Lower leg skin (tissue), 4 donors: ENCODE results near the gene KLHDC9. TPM values are rescaled to one million over a fixed set of nuclear protein-coding genes. Genes with fewer than 3 reads are reported as not detected.

Experiments
- DNase-seq, 2 donors: peaks; one replicate each; pipeline ENCODE4 v3.0.0-alpha.2; 2019; ENCODE audit warnings: low spot score in 2 of 2
- H3K4me3 ChIP-seq: fragments of 200-600 bp; sonication (generic); 2 replicates; pipeline ENCODE4 v1.5.1; 2017; ENCODE audit warnings: mild to moderate bottlenecking, low read depth; ENCODE audit not compliant: poor library complexity, severe bottlenecking
- POLR2A ChIP-seq, 2 donors: fragments of 450-650 bp; IDR thresholded peaks; one replicate each; pipeline ENCODE4 v1.6.1; 2016 to 2017; ENCODE audit warnings: antibody characterized with exemption in 2 of 2, mild to moderate bottlenecking in 1 of 2, moderate library complexity in 1 of 2
- WGBS, 2 donors: methylation state at CpG; one replicate each; pipeline ENCODE4 v1.1.5; 2018; 5-methylcytosine and 5-hydroxymethylcytosine counted together
- intact Hi-C: fragments of 100-400 bp; cut with DNase I; formaldehyde crosslinking; loops from one replicate; pipeline ENCODE4 v1.15.0; 2023; ENCODE audit warnings: low total_unique reads
- total RNA-seq, 4 donors: library from RNA; depleted of rRNA; stranded (reverse); fragments of >200 nt; gene quantifications; one replicate each; pipeline ENCODE4 v1.1.0, GENCODE V29; 2016
- TF ChIP-seq, protein P1 (sequence below), 3 donors: fragments of 450-650 bp; IDR thresholded peaks; one replicate each; pipeline ENCODE4 v1.5.1; 2016; ENCODE audit warnings: antibody characterized with exemption in 3 of 3, mild to moderate bottlenecking in 3 of 3, moderate library complexity in 2 of 3

KLHDC9 gene
- total RNA-seq, 4 donors from 2014 or later = 0.42 to 4.2 (median 1.9) TPM

DNA sequence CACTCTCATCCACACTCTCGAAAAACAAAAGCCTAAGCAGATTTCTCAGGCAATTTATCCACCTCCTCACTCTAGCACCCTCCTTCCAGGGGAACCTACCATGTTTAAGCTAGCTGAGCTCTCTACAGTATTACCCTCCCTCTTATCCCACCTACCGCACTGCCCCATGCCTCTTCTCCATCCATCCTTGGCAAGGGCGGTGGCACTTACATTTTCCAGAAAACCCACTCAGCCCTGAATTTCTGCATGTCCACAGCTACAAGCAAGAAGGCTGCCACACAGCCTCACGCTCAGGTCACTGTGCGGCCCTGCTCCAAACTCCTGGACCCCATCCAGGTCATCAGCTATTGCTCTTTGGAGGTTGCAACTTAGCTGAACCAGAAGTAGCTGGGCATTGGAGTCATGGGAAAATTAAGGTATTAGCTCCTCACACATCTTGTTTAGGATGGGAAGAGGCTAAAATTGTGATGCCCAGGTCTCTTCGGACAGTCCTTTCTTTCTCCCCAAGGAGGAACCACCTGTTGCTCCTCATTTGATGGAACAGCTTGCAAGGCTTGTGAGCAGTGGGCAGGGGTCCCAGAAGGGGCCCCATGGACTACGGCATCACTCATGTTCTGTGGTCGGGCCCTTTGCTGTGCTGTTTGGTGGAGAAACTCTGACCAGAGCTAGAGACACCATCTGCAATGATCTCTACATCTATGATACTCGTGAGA lies 1.1 kb downstream of the KLHDC9 start:
- WGBS, 2 donors = 83 to 90% methylated on average over 9 of the region's 9 CpGs

DNA sequence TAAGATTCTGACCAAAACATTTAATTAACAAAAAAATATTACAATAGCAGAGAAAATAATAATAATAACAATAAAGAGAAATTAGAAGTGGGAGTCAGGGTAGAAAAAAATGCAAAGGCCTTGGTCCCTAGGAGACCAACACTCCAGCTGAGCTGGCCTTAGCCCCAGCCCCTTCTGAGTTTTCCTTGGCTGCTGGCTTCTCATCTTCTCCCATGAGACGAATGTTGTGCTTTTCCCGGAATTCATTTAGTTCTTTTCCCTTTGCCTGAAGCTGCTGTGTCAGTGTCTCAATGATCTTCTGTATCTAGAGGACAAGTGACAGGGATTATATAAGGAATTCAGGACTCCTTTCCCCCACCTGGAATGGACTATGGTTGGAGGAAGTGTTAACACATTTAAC lies 2.4 kb downstream of the KLHDC9 start:
- no peak for TF ChIP-seq POLR2A (IDR thresholded peaks at IDR 0.05)
- TF ChIP-seq, protein P1, sequence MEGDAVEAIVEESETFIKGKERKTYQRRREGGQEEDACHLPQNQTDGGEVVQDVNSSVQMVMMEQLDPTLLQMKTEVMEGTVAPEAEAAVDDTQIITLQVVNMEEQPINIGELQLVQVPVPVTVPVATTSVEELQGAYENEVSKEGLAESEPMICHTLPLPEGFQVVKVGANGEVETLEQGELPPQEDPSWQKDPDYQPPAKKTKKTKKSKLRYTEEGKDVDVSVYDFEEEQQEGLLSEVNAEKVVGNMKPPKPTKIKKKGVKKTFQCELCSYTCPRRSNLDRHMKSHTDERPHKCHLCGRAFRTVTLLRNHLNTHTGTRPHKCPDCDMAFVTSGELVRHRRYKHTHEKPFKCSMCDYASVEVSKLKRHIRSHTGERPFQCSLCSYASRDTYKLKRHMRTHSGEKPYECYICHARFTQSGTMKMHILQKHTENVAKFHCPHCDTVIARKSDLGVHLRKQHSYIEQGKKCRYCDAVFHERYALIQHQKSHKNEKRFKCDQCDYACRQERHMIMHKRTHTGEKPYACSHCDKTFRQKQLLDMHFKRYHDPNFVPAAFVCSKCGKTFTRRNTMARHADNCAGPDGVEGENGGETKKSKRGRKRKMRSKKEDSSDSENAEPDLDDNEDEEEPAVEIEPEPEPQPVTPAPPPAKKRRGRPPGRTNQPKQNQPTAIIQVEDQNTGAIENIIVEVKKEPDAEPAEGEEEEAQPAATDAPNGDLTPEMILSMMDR (IDR thresholded peaks at IDR 0.05) = no peak
- intact Hi-C loops = no loop called here
- H3K4me3 ChIP-seq = no peak overlapping the region
- WGBS, 2 donors = 57 to 64% methylated on average over 2 of the region's 2 CpGs
- DNase-seq = no peak

More for the DNA sequence above, 1.1 kb downstream of the KLHDC9 start:
- H3K4me3 ChIP-seq = no peak overlapping the region
- intact Hi-C loops = loop anchor here (5.0 to 10.0 kb wide), 2 partner anchors 97 to 374 kb away; no protein-coding TSS in a partner anchor
- TF ChIP-seq, protein P1 (IDR thresholded peaks at IDR 0.05) = no peak
- no peak for TF ChIP-seq POLR2A (IDR thresholded peaks at IDR 0.05)
- peak in 1 of 2 donors; percentile 74 for DNase-seq

DNA sequence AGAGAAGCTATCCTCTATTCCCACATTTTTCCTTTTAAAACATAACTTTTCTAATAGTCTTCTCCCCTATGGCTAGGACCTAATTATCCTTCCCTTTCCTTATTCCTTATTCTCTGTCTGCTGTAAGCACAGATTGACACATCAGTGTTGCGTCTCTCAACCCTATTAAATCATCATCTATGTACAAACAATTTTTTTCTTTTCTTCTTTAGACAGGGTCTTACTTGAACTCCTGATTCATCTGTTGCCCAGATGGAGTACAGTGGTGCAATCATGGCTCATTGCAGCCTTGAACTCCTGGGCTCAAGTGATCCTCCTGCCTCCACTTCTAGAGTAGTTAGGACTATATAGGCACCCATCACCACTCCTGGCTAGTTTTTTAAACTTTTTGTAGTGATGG lies 8.3 kb downstream of the KLHDC9 start:
- TF ChIP-seq, protein P1 (IDR thresholded peaks at IDR 0.05) = no peak
- no peak for TF ChIP-seq POLR2A (IDR thresholded peaks at IDR 0.05)
- H3K4me3 ChIP-seq = no peak overlapping the region
- 96 to 100% methylated on average over 1 of the region's 1 CpG for WGBS, 2 donors
- DNase-seq = no peak
- intact Hi-C loops = no loop called here

DNA sequence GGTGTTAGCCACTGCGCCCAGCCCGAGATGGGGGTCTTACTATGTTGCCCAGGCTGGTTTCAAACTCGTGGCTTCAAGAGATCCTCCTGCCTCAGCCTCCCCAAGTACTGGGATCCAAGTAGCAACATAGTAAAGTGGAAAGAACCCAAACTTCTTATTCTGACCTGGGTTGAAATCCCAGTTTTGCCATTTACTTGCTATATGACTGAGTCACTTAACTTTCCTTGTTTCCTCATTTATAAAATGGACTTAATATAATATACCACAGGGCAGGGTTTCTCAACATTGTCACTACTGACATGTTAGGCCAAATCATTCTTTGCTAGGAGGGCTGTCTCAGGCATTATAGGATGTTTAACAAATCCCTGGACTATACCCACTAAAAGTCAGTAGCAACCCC lies 13.0 kb downstream of the KLHDC9 start:
- no peak overlapping the region for H3K4me3 ChIP-seq
- intact Hi-C loops = no loop called here
- 96 to 100% methylated on average over 3 of the region's 3 CpGs for WGBS, 2 donors
- no peak for DNase-seq
- TF ChIP-seq POLR2A (IDR thresholded peaks at IDR 0.05) = no peak
- TF ChIP-seq, protein P1 (IDR thresholded peaks at IDR 0.05) = no peak

DNA sequence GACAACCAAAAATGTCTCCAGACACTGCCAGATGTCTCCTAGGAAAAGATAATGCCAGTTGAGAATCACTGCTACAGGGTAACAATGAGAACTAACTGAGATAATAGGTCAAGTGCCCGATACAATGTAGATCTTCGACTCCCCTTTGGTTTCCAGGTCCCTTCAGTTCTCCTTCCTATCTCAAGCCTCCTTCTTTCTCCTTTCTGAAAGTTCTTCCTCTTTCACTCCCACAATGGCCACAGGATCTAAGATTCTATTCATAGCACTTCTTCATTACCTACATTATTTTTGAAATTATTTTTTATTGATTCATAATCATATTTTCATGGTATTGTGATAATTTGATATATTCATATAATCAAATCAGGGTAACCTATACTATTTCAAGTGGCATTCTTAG lies 13.4 kb downstream of the KLHDC9 start:
- 76 to 91% methylated on average over 2 of the region's 2 CpGs for WGBS, 2 donors
- no peak overlapping the region for H3K4me3 ChIP-seq
- intact Hi-C loops = no loop called here
- TF ChIP-seq, protein P1 (IDR thresholded peaks at IDR 0.05) = no peak
- TF ChIP-seq POLR2A (IDR thresholded peaks at IDR 0.05) = no peak
- no peak for DNase-seq

DNA sequence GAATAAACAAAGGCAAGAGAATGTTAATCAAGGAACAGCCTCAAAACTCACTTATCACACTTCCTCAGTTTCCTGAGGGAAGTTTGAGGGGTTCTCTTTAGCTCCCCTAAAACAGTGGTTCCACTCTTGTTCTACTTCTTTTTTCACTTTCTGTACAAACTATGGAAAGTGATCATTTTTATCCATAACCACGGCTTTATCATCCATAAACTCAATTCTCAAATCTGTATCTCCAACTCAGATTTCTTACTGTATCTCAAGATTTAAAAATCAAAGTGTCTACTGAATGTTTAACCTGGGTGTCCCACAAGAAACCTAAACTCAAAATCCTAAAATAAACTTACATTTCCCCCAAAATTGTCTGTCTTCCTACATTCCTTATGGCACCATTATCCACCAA lies 15.8 kb downstream of the KLHDC9 start:
- TF ChIP-seq, protein P1 (IDR thresholded peaks at IDR 0.05) = no peak
- TF ChIP-seq POLR2A (IDR thresholded peaks at IDR 0.05) = no peak
- H3K4me3 ChIP-seq = no peak overlapping the region
- intact Hi-C loops = no loop called here
- 80 to 91% methylated on average over 1 of the region's 1 CpG for WGBS, 2 donors
- DNase-seq = no peak
